Activated CD8-positive, alpha-beta memory T cell treated with anti-CD3 and anti-CD28 coated beads, Interleukin-2, amount 10 ng/mL, durations not matched to agents 7 days and 5 days (primary cell): Measurements from ENCODE around the gene CDRT15L2. TPM values are rescaled to one million over a fixed set of nuclear protein-coding genes. Genes with fewer than 3 reads are reported as not detected.
"Not testable (repeated sequence)": the region's sequence is repeated elsewhere in the genome, so short reads cannot be mapped to it uniquely, and the experiment has no call there.

ENCODE experiments used
- ATAC-seq: fragments of 150-1000 bp; cut with Tn5 transposase; one replicate; pipeline ENCODE4 v1.10.0; 2021; ENCODE audit warnings: moderate library complexity
- CTCF ChIA-PET: fragments of 350-600 bp; sonication (Branson Sonifier 250); formaldehyde crosslinking; loops from one replicate; lab custom pipeline; 2021; ENCODE audit warnings: antibody characterized with exemption; lab: Charles Lee
- DNase-seq: peaks from one replicate; pipeline ENCODE4 v3.0.0-alpha.2; 2020
- H3K27ac Mint-ChIP-seq: one replicate; pipeline ENCODE4 v1.8.0; 2021; ENCODE audit warnings: mild to moderate bottlenecking, mixed read lengths
- H3K27me3 Mint-ChIP-seq: one replicate; pipeline ENCODE4 v1.8.0; 2021; ENCODE audit warnings: mixed read lengths
- H3K36me3 Mint-ChIP-seq: one replicate; pipeline ENCODE4 v1.8.0; 2021; ENCODE audit warnings: mild to moderate bottlenecking, mixed read lengths
- H3K4me1 Mint-ChIP-seq: one replicate; pipeline ENCODE4 v1.8.0; 2021; ENCODE audit warnings: mixed read lengths
- H3K4me3 Mint-ChIP-seq: one replicate; pipeline ENCODE4 v1.8.0; 2021; ENCODE audit warnings: mild to moderate bottlenecking, moderate library complexity, mixed read lengths
- H3K9me3 Mint-ChIP-seq: one replicate; pipeline ENCODE4 v1.8.0; 2022; ENCODE audit warnings: low read depth, mixed read lengths
- total RNA-seq, 2 experiments: library from RNA; stranded (reverse); gene quantifications; one replicate each; pipeline ENCODE4 v1.2.3, GENCODE V29; 2021

The CDRT15L2 gene
- total RNA-seq, 2 experiments from 2014 or later = not detected

GRCh38 chr17:20559018-20559417 is 20.5 kb upstream of the CDRT15L2 start:
- H3K36me3 Mint-ChIP-seq, H3K4me1 Mint-ChIP-seq, H3K27ac Mint-ChIP-seq, ATAC-seq, CTCF ChIA-PET, H3K9me3 Mint-ChIP-seq, DNase-seq, H3K4me3 Mint-ChIP-seq, H3K27me3 Mint-ChIP-seq: not testable (repeated sequence)

- no peaks in the 10 kb centered on the region for H3K4me1 Mint-ChIP-seq
- DNase-seq (no peak), ATAC-seq (no peak)
- no peaks in the 10 kb centered on the region for H3K9me3 Mint-ChIP-seq
- no peak overlapping the region for H3K27ac Mint-ChIP-seq
- peaks cover 4% of the 10 kb centered on the region for H3K27me3 Mint-ChIP-seq
- H3K36me3 Mint-ChIP-seq = no peaks in the 10 kb centered on the region
- CTCF ChIA-PET = no interaction called here
- H3K4me3 Mint-ChIP-seq = no peak overlapping the region
Measured at GRCh38 chr17:20562587-20562986, 16.9 kb upstream of the CDRT15L2 start.

DNA sequence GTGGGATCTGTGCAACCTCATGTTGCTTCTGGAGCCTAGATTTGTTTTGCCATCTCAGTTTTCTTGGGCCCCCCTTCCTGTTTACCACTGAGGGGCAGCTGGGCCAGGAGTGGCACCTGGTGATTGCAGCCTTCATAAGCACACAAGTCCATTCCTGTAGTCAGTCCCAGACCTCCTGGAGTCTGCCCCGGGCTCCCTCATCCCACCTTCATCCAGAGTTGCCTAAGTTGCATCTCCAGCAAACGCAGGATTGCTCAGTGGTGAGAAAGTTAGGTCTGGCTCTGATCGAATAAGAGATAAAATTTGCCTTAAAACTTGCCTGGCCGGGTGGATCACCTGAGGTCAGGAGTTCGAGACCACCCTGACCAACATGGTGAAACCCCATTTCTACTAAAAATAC is 14.3 kb upstream of the CDRT15L2 start:
- H3K4me1 Mint-ChIP-seq, H3K27me3 Mint-ChIP-seq, CTCF ChIA-PET, H3K9me3 Mint-ChIP-seq, H3K36me3 Mint-ChIP-seq, H3K27ac Mint-ChIP-seq, H3K4me3 Mint-ChIP-seq, DNase-seq, ATAC-seq: not testable (repeated sequence)

GRCh38 chr17:20565711-20566110 is 13.8 kb upstream of the CDRT15L2 start:
- Mint-ChIP-seq H3K9me3 (no peaks in the 10 kb centered on the region), H3K36me3 (no peaks in the 10 kb centered on the region), H3K4me1 (no peaks in the 10 kb centered on the region), H3K27me3 (no peaks in the 10 kb centered on the region), H3K4me3 (no peak overlapping the region), H3K27ac (no peak overlapping the region)
- DNase-seq (no peak), ATAC-seq (no peak)
- CTCF ChIA-PET = no interaction called here

- DNase-seq, H3K27ac Mint-ChIP-seq, ATAC-seq, H3K4me3 Mint-ChIP-seq, H3K9me3 Mint-ChIP-seq, CTCF ChIA-PET, H3K4me1 Mint-ChIP-seq, H3K27me3 Mint-ChIP-seq, H3K36me3 Mint-ChIP-seq: not testable (repeated sequence)
Measured at GRCh38 chr17:20566736-20567135, 12.8 kb upstream of the CDRT15L2 start.

DNA sequence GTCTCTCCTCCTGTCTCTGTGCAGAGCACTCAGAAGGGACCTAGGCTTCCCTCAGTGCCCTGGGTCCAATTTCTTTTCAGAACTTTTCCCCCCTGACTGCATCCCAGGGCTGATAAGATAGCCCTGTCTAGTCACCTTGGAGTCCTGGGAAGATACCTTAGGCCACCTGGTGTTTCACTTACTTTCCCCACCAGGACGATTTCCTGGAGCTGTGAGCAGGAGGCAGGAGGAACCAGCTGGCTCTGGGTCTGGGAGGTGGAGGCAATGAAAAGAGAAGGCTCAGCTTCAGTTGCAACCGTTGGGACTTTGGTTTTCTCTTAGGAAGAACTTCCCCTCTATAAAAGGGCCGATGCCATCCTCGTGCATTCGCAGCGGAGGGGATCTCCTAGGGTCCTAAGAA is 12.1 kb upstream of the CDRT15L2 start:
- ATAC-seq, CTCF ChIA-PET, H3K9me3 Mint-ChIP-seq, H3K36me3 Mint-ChIP-seq, H3K27ac Mint-ChIP-seq, H3K27me3 Mint-ChIP-seq, H3K4me3 Mint-ChIP-seq, H3K4me1 Mint-ChIP-seq, DNase-seq: not testable (repeated sequence)

DNA sequence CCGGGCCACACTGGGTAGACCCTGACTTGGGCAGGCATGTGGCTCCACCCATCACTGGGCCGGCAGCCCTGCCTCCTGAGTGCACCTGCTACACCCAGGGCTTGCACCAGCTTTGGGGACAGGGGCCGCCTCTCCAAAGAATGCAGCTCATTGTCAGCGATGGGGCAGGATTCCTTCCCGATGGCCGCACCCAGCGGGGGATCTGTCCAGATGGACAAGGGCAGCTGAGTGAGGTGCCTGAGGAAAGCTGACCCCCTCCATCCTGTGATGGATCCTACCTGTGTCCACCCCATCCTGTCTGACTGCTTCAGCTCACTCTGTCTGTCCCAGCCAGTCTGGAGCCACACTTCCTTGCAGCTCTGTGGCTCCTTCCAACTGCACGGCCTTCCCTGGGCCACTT is 10.9 kb upstream of the CDRT15L2 start:
- H3K4me1 Mint-ChIP-seq, H3K27me3 Mint-ChIP-seq, ATAC-seq, H3K4me3 Mint-ChIP-seq, H3K36me3 Mint-ChIP-seq, DNase-seq, CTCF ChIA-PET, H3K9me3 Mint-ChIP-seq, H3K27ac Mint-ChIP-seq: not testable (repeated sequence)

DNA sequence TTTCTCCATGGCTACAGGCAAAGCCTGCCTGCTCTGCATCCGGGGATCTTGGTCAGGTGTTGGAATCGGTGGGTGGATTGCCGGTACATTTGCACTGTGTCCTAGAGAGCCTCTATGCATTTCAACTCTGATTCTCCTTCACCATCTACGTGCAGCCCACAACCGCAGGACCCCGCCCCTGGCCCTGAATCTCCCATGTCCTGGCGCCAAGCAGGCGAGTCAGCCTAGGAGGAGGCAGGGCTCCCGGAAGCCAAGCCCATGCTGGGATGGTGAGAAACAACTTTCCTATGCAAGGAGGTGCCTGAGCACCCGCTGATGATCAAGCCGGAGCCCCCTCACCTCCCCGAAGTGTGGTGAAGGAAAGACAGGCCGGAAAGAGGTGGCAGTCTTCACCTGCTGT is 7.9 kb upstream of the CDRT15L2 start:
- H3K27me3 Mint-ChIP-seq, CTCF ChIA-PET, H3K4me3 Mint-ChIP-seq, DNase-seq, H3K9me3 Mint-ChIP-seq, H3K27ac Mint-ChIP-seq, ATAC-seq, H3K4me1 Mint-ChIP-seq, H3K36me3 Mint-ChIP-seq: not testable (repeated sequence)

DNA sequence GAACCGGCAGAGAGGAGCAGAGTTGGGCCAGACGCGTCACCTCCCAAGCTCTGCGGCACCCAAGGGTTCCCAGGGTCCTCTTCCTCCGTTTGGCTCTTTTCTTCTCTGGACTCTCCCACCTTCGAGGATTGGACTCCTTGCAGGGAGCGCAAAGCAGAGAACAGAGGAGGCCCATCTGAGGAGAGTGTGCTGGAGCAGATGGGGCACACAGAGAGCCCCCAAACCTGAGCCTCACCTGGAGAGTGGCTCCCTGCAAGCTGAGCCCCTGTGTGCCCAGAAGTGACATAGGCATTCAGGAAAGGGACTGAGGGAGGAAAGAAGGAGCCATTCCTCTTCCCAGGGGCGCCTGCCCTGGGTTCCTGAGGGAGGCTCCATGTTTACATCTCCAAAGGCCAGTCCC is 6.3 kb upstream of the CDRT15L2 start:
- H3K27me3 Mint-ChIP-seq, ATAC-seq, H3K27ac Mint-ChIP-seq, H3K36me3 Mint-ChIP-seq, CTCF ChIA-PET, DNase-seq, H3K9me3 Mint-ChIP-seq, H3K4me1 Mint-ChIP-seq, H3K4me3 Mint-ChIP-seq: not testable (repeated sequence)

DNA sequence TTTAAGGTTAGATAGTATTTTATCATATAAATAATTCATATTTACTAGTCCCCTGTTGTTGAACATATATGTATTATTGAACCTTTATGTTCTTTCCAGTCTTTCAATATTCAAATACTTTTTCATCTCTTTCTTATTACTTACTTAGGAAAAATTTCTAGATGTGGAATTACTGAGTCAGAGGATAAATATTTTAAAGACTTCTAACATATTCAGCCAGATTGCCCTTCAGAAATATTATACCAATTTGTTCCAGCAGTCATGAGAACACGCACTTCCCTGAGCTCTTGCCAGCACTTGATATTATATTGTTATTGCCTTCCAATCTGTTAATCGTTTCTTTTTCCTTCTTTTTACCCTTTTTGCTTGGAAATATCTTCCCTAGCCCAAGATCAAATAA is 4.5 kb upstream of the CDRT15L2 start:
- H3K4me1 Mint-ChIP-seq, H3K27ac Mint-ChIP-seq: not testable (repeated sequence)

GRCh38 chr17:20583891-20584577 is 4.5 kb downstream of the CDRT15L2 start:
- ATAC-seq, DNase-seq, H3K4me1 Mint-ChIP-seq, CTCF ChIA-PET, H3K36me3 Mint-ChIP-seq, H3K27ac Mint-ChIP-seq, H3K27me3 Mint-ChIP-seq, H3K9me3 Mint-ChIP-seq, H3K4me3 Mint-ChIP-seq: not testable (repeated sequence)

More for the DNA sequence above, 4.5 kb upstream of the CDRT15L2 start:
- H3K9me3 Mint-ChIP-seq, DNase-seq, ATAC-seq, CTCF ChIA-PET, H3K36me3 Mint-ChIP-seq, H3K27me3 Mint-ChIP-seq, H3K4me3 Mint-ChIP-seq: not testable (repeated sequence)

GRCh38 chr17:20588744-20589453 is 9.4 kb downstream of the CDRT15L2 start:
- CTCF ChIA-PET, DNase-seq, H3K9me3 Mint-ChIP-seq, H3K27ac Mint-ChIP-seq, H3K4me3 Mint-ChIP-seq, H3K36me3 Mint-ChIP-seq, ATAC-seq, H3K4me1 Mint-ChIP-seq: not testable (repeated sequence)
- peaks cover 14% of the 10 kb centered on the region for H3K27me3 Mint-ChIP-seq

DNA sequence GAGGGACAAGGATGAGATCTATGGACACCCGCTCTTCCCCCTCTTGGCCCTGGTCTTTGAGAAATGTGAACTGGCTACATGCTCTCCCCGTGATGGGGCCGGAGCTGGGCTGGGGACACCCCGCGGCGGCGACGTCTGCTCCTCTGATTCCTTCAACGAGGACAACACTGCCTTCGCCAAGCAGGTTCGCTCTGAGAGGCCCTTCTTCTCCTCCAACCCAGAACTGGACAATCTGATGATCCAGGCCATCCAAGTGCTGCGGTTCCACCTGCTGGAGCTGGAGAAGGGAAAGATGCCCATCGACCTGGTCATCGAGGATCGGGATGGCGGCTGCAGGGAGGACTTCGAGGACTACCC is 9.9 kb downstream of the CDRT15L2 start:
- H3K27me3 Mint-ChIP-seq = peaks cover 14% of the 10 kb centered on the region
- DNase-seq, H3K4me3 Mint-ChIP-seq, H3K9me3 Mint-ChIP-seq, CTCF ChIA-PET, ATAC-seq, H3K27ac Mint-ChIP-seq, H3K36me3 Mint-ChIP-seq, H3K4me1 Mint-ChIP-seq: not testable (repeated sequence)

DNA sequence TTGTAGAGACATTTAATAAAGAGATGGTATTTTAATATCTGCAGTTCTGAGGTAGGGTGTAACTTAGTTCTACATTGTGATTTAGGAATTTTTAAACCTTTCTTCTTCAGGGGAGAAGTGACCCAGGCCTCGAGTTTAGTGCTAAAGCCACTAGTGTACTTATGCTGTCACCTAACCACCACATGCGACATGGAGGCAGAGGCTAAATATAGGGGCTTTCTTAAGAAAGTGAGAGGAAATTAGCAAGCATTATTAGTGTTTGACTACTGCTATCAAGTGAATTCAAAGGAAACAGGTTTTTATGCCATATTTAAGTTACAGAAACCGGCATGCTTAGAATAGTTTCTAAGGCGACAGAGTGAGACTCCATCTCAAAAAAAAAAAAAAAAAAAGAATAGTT is 11.5 kb downstream of the CDRT15L2 start:
- H3K27me3 Mint-ChIP-seq = peaks cover 14% of the 10 kb centered on the region
- H3K4me1 Mint-ChIP-seq, DNase-seq, H3K27ac Mint-ChIP-seq, H3K4me3 Mint-ChIP-seq, ATAC-seq, H3K9me3 Mint-ChIP-seq, CTCF ChIA-PET, H3K36me3 Mint-ChIP-seq: not testable (repeated sequence)
